Thyroid gland (tissue), 4 donors: Measurements from ENCODE around the gene PRKRA. TPM values are rescaled to one million over a fixed set of nuclear protein-coding genes. Genes with fewer than 3 reads are reported as not detected.

Experiments
- DNase-seq, 2 donors: peaks; one replicate each; pipeline ENCODE4 v3.0.0-alpha.2; 2019
- H3K27ac ChIP-seq, 3 donors: fragments of 200-600 bp; sonication (generic); 1 replicate in 2 of 3; 2 replicates in 1 of 3; pipeline ENCODE4 v1.5.1; 2016 to 2019; ENCODE audit warnings: mild to moderate bottlenecking in 1 of 3, moderate library complexity in 1 of 3
- H3K27me3 ChIP-seq: fragments of 200-600 bp; sonication (generic); one replicate; pipeline ENCODE4 v1.5.1; 2019
- H3K36me3 ChIP-seq, 2 donors: fragments of 200-600 bp; sonication (generic); one replicate each; pipeline ENCODE4 v1.5.1; 2016 to 2019
- H3K4me1 ChIP-seq, 2 donors: fragments of 200-600 bp; sonication (generic); one replicate each; pipeline ENCODE4 v1.5.1; 2017 to 2019
- H3K4me3 ChIP-seq, 3 donors: fragments of 200-600 bp; sonication (generic); replicated peaks in 1 of 3; 1 replicate in 2 of 3; 2 replicates in 1 of 3; pipeline ENCODE4 v1.5.1; 2016; ENCODE audit warnings: mild to moderate bottlenecking in 1 of 3
- H3K9me3 ChIP-seq: fragments of 200-600 bp; sonication (generic); one replicate; pipeline ENCODE4 v1.5.1; 2017
- CTCF ChIP-seq, 6 experiments: fragments of 200-600 bp in 3 of 6; fragments of 450-650 bp in 3 of 6; sonication (generic) in 3 of 6; IDR thresholded peaks; one replicate each; pipeline ENCODE4 v1.5.1; 2016 to 2019; ENCODE audit warnings: antibody characterized with exemption in 6 of 6, mild to moderate bottlenecking in 2 of 6, inconsistent platforms in 1 of 6, moderate library complexity in 1 of 6
- POLR2A ChIP-seq, 2 donors: fragments of 450-650 bp; IDR thresholded peaks; one replicate each; pipeline ENCODE4 v1.6.1; 2017; ENCODE audit warnings: antibody characterized with exemption in 2 of 2, mild to moderate bottlenecking in 2 of 2, moderate library complexity in 1 of 2
- WGBS, 2 donors: methylation state at CpG; one replicate each; pipeline ENCODE4 v1.1.5; 2017; 5-methylcytosine and 5-hydroxymethylcytosine counted together
- intact Hi-C: fragments of 100-400 bp; cut with DNase I; formaldehyde crosslinking; loops from one replicate; pipeline ENCODE4 v1.15.1; 2023
- total RNA-seq, 4 donors: library from RNA; depleted of rRNA; stranded (reverse); fragments of >200 nt; gene quantifications; one replicate each; pipeline ENCODE4 v1.2.3, GENCODE V29; 2016

The PRKRA gene
- total RNA-seq, 4 donors from 2014 or later, result 54.9 to 72.2 (median 64.8) TPM

GRCh38 chr2:178409261-178409660 lies 41.7 kb downstream of the PRKRA start:
- Histone ChIP-seq H3K36me3 (no peaks in the 10 kb centered on the region), H3K27ac (no peak overlapping the region), H3K9me3 (no peaks in the 10 kb centered on the region), H3K4me3 (no peak overlapping the region), H3K4me1 (peaks cover 0 to 3% of the 10 kb centered on the region in 2 donors), H3K27me3 (no peaks in the 10 kb centered on the region)
- no peak for DNase-seq
- 93% methylated on average over 5 of the region's 5 CpGs for WGBS, 2 donors
- TF ChIP-seq POLR2A (IDR thresholded peaks at IDR 0.05), result no peak
- TF ChIP-seq CTCF (IDR thresholded peaks at IDR 0.05), result no peak
- intact Hi-C loops, result no loop called here

GRCh38 chr2:178404368-178404767 lies 46.6 kb downstream of the PRKRA start:
- 37 to 44% methylated on average over 4 of the region's 4 CpGs for WGBS, 2 donors
- intact Hi-C loops, result no loop called here
- no peak for DNase-seq
- no peak for TF ChIP-seq POLR2A (IDR thresholded peaks at IDR 0.05)
- TF ChIP-seq CTCF (IDR thresholded peaks at IDR 0.05), result no peak
- Histone ChIP-seq H3K4me1 (no peaks in the 10 kb centered on the region), H3K9me3 (no peaks in the 10 kb centered on the region), H3K36me3 (no peaks in the 10 kb centered on the region), H3K4me3 (no peak overlapping the region), H3K27ac (no peak overlapping the region), H3K27me3 (no peaks in the 10 kb centered on the region)

- WGBS, 2 donors, result 72 to 85% methylated on average over 3 of the region's 3 CpGs
- no peak overlapping the region for H3K4me3 ChIP-seq
These were observed 47.2 kb downstream of the PRKRA start for GRCh38 chr2:178403671-178404306.

GRCh38 chr2:178401994-178402437 lies 49.0 kb downstream of the PRKRA start:
- intact Hi-C loops, result no loop called here
- no peaks in the 10 kb centered on the region for H3K4me1 ChIP-seq
- H3K27ac ChIP-seq, result no peak overlapping the region
- no peaks in the 10 kb centered on the region for H3K27me3 ChIP-seq
- no peaks in the 10 kb centered on the region for H3K9me3 ChIP-seq
- no peaks in the 10 kb centered on the region for H3K36me3 ChIP-seq
- 76 to 79% methylated on average over 6 of the region's 6 CpGs for WGBS, 2 donors
- no peak for TF ChIP-seq CTCF (IDR thresholded peaks at IDR 0.05)
- no peak for TF ChIP-seq POLR2A (IDR thresholded peaks at IDR 0.05)
- no peak overlapping the region for H3K4me3 ChIP-seq
- no peak for DNase-seq

More at GRCh38 chr2:178403671-178404306, 47.2 kb downstream of the PRKRA start:
- intact Hi-C loops, result no loop called here
- Histone ChIP-seq H3K4me1 (no peaks in the 10 kb centered on the region), H3K27me3 (no peaks in the 10 kb centered on the region), H3K9me3 (no peaks in the 10 kb centered on the region), H3K27ac (no peak overlapping the region), H3K36me3 (no peaks in the 10 kb centered on the region)
- no peak for DNase-seq
- no peak for TF ChIP-seq POLR2A (IDR thresholded peaks at IDR 0.05)
- TF ChIP-seq CTCF (IDR thresholded peaks at IDR 0.05), result no peak

GRCh38 chr2:178397002-178397605 lies 53.9 kb downstream of the PRKRA start:
- no peaks in the 10 kb centered on the region for H3K36me3 ChIP-seq
- 14 to 15% methylated on average over 7 of the region's 7 CpGs for WGBS, 2 donors
- H3K4me3 ChIP-seq, result no peak overlapping the region
- DNase-seq, result no peak
- no peaks in the 10 kb centered on the region for H3K4me1 ChIP-seq
- H3K27me3 ChIP-seq, result no peaks in the 10 kb centered on the region
- no peak overlapping the region for H3K27ac ChIP-seq
- intact Hi-C loops, result no loop called here
- TF ChIP-seq CTCF (IDR thresholded peaks at IDR 0.05), result peak in 5 of 6 experiments; percentile 9 to 65 (median 55)
- no peak for TF ChIP-seq POLR2A (IDR thresholded peaks at IDR 0.05)
- no peaks in the 10 kb centered on the region for H3K9me3 ChIP-seq
